ENCODE measurements around the gene ATG9A.

DNA sequence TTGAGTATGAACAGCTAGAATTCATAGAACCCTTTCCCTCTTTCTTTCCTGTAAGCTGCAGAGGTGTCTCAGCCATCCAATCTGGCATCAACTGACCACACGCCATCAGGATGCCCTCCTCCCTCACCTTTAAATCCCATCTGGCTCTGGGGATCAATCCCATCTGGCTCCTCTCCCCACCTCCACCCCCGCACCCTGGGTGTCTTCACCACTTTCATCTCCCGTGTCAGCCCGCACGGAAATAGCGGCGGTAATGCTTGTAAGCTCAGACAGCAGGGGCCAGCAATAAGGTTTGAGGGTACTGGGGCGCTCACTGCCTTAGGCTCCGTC lies 23.1 kb upstream of the ATG9A start:
- no peak for TF ChIP-seq EZH2 (IDR thresholded peaks at IDR 0.05)
- no peak for TF ChIP-seq POLR2AphosphoS5 (IDR thresholded peaks at IDR 0.05; ENCODE audit: borderline replicate concordance, low read depth, low read length)

Data from SK-N-MC (cell line).